Astrocyte of the spinal cord (primary cell): Measurements from ENCODE around the gene TPH2.

Source experiments
- DNase-seq: peaks from one replicate; pipeline ENCODE4 v3.0.0; 2011; ENCODE audit warnings: low read depth, low spot score
- H3K4me3 ChIP-seq: 2 replicates; pipeline ENCODE4 v1.5.1; 2011; ENCODE audit warnings: low read depth, mild to moderate bottlenecking, low read length, moderate library complexity
- CTCF ChIP-seq: IDR thresholded peaks from 2 replicates; pipeline ENCODE4 v1.5.1; 2012; ENCODE audit warnings: low read depth, mild to moderate bottlenecking, low read length, inconsistent platforms
- in situ Hi-C: cut with HindIII; loops from 2 replicates; pipeline ENCODE4 v1.10.0; 2017; ENCODE audit warnings: low sequenced_read_pairs

The TPH2 gene

GRCh38 chr12:71999795-72000194, 61.1 kb downstream of the TPH2 start:
- no peak overlapping the region for H3K4me3 ChIP-seq
- in situ Hi-C loops: no loop called here
- no peak for DNase-seq
- TF ChIP-seq CTCF: no peak

- H3K4me3 ChIP-seq: no peak overlapping the region
- TF ChIP-seq CTCF: no peak
- in situ Hi-C loops: no loop called here
- no peak for DNase-seq
Measured at GRCh38 chr12:72000969-72001648, 62.5 kb downstream of the TPH2 start.

GRCh38 chr12:72006766-72007165, 68.1 kb downstream of the TPH2 start:
- no peak for TF ChIP-seq CTCF
- in situ Hi-C loops: no loop called here
- no peak overlapping the region for H3K4me3 ChIP-seq
- no peak for DNase-seq

GRCh38 chr12:72010356-72010755, 71.7 kb downstream of the TPH2 start:
- no peak overlapping the region for H3K4me3 ChIP-seq
- DNase-seq: peak; percentile 17
- in situ Hi-C loops: no loop called here
- no peak for TF ChIP-seq CTCF

GRCh38 chr12:72011374-72011773, 72.7 kb downstream of the TPH2 start:
- no peak for DNase-seq
- TF ChIP-seq CTCF: no peak
- no peak overlapping the region for H3K4me3 ChIP-seq
- in situ Hi-C loops: no loop called here

GRCh38 chr12:72012874-72013273, 74.2 kb downstream of the TPH2 start:
- no peak overlapping the region for H3K4me3 ChIP-seq
- no peak for DNase-seq
- in situ Hi-C loops: no loop called here
- no peak for TF ChIP-seq CTCF

GRCh38 chr12:72015895-72016294, 77.2 kb downstream of the TPH2 start:
- no peak for TF ChIP-seq CTCF
- H3K4me3 ChIP-seq: no peak overlapping the region
- in situ Hi-C loops: no loop called here
- no peak for DNase-seq
